Stimulated activated CD8-positive, alpha-beta memory T cell treated with anti-CD3 and anti-CD28 coated beads, Interleukin-4, amount 100 ng/mL, for 48 hours (primary cell): ENCODE results near the gene JARID2.

Experiments
- DNase-seq: peaks from one replicate; pipeline ENCODE4 v3.0.0-alpha.2; 2020

Gene JARID2

GRCh38 chr6:15427331-15428070 lies 181.6 kb downstream of the JARID2 start:
- no peak for DNase-seq

GRCh38 chr6:15429141-15430110 lies 183.6 kb downstream of the JARID2 start:
- DNase-seq: no peak

GRCh38 chr6:15430186-15430585 lies 184.3 kb downstream of the JARID2 start:
- no peak for DNase-seq

GRCh38 chr6:15430931-15431405 lies 185.1 kb downstream of the JARID2 start:
- no peak for DNase-seq

GRCh38 chr6:15431762-15432483 lies 186.1 kb downstream of the JARID2 start:
- DNase-seq: no peak

GRCh38 chr6:15433511-15433861 lies 187.6 kb downstream of the JARID2 start:
- no peak for DNase-seq

GRCh38 chr6:15434263-15434662 lies 188.4 kb downstream of the JARID2 start:
- DNase-seq: no peak

- DNase-seq: no peak
Observed at GRCh38 chr6:15434823-15435380, 189.0 kb downstream of the JARID2 start.

- DNase-seq: no peak
Observed at GRCh38 chr6:15435468-15435867, 189.6 kb downstream of the JARID2 start.

- no peak for DNase-seq
Observed at GRCh38 chr6:15436451-15436850, 190.6 kb downstream of the JARID2 start.

- DNase-seq: no peak
Observed at GRCh38 chr6:15437090-15437635, 191.3 kb downstream of the JARID2 start.

- no peak for DNase-seq
Observed at GRCh38 chr6:15439410-15440025, 193.6 kb downstream of the JARID2 start.

GRCh38 chr6:15440040-15440439 lies 194.2 kb downstream of the JARID2 start:
- DNase-seq: no peak

- DNase-seq: no peak
Observed at GRCh38 chr6:15441215-15441868, 195.5 kb downstream of the JARID2 start.

- no peak for DNase-seq
Observed at GRCh38 chr6:15441981-15442380, 196.1 kb downstream of the JARID2 start.

- DNase-seq: no peak
Observed at GRCh38 chr6:15442467-15442866, 196.6 kb downstream of the JARID2 start.

- DNase-seq: no peak
Observed at GRCh38 chr6:15443119-15443830, 197.4 kb downstream of the JARID2 start.

- DNase-seq: no peak
Observed at GRCh38 chr6:15444081-15444731, 198.3 kb downstream of the JARID2 start.

GRCh38 chr6:15444881-15445280 lies 199.0 kb downstream of the JARID2 start:
- no peak for DNase-seq

- no peak for DNase-seq
Observed at GRCh38 chr6:15447546-15448267, 201.8 kb downstream of the JARID2 start.
